ENCODE data around the gene C2orf49. TPM values are rescaled to one million over a fixed set of nuclear protein-coding genes. Genes with fewer than 3 reads are reported as not detected.

The C2orf49 gene
- total RNA-seq, 1 donor, result 18.1 TPM

GRCh38 chr2:105396254-105397024 is 59.1 kb downstream of the C2orf49 start:
- peak overlapping the region; percentile 78 for H3K4me3 ChIP-seq (ENCODE audit: insufficient read depth, low read length)
- peak; percentile 97 for DNase-seq (ENCODE audit: insufficient read length, low spot score, missing footprints)
- no peaks in the 10 kb centered on the region for H3K9me3 ChIP-seq (ENCODE audit: low read depth, low read length)
- H3K79me2 ChIP-seq (ENCODE audit: insufficient read depth, low read length), result peaks cover 89% of the 10 kb centered on the region
- TF ChIP-seq CTCF (IDR thresholded peaks at IDR 0.05; ENCODE audit: extremely low read depth, low read depth, low read length), result no peak
- H3K36me3 ChIP-seq (ENCODE audit: insufficient read depth, low read length), result peaks cover 63% of the 10 kb centered on the region
- peaks cover 34% of the 10 kb centered on the region for H4K20me1 ChIP-seq (ENCODE audit: insufficient read depth, low read length)
- H2AFZ ChIP-seq (ENCODE audit: low read length), result no peak overlapping the region
- H3K4me2 ChIP-seq (ENCODE audit: insufficient read depth, low read length), result peak overlapping the region; percentile 97
- peaks cover 55% of the 10 kb centered on the region for H3K4me1 ChIP-seq (ENCODE audit: insufficient read depth, low read length)
- H3K27ac ChIP-seq (ENCODE audit: low read depth, low read length), result peak overlapping the region; percentile 96
- H3K27me3 ChIP-seq (ENCODE audit: insufficient read depth, low read length), result no peaks in the 10 kb centered on the region

- Histone ChIP-seq H3K4me3 (ENCODE audit: insufficient read depth, low read length) (peak overlapping the region; percentile 78), H3K79me2 (ENCODE audit: insufficient read depth, low read length) (peaks cover 82% of the 10 kb centered on the region), H4K20me1 (ENCODE audit: insufficient read depth, low read length) (peaks cover 27% of the 10 kb centered on the region), H3K27me3 (ENCODE audit: insufficient read depth, low read length) (no peaks in the 10 kb centered on the region), H3K27ac (ENCODE audit: low read depth, low read length) (peak overlapping the region; percentile 96), H3K36me3 (ENCODE audit: insufficient read depth, low read length) (peaks cover 56% of the 10 kb centered on the region), H3K4me1 (ENCODE audit: insufficient read depth, low read length) (peaks cover 48% of the 10 kb centered on the region), H2AFZ (ENCODE audit: low read length) (no peak overlapping the region), H3K9me3 (ENCODE audit: low read depth, low read length) (no peaks in the 10 kb centered on the region), H3K4me2 (ENCODE audit: insufficient read depth, low read length) (peak overlapping the region; percentile 97)
- no peak for TF ChIP-seq CTCF (IDR thresholded peaks at IDR 0.05; ENCODE audit: extremely low read depth, low read depth, low read length)
- DNase-seq (ENCODE audit: insufficient read length, low spot score, missing footprints), result peak; percentile 84
Observed at GRCh38 chr2:105397025-105397722, 59.8 kb downstream of the C2orf49 start.

- peaks cover 48% of the 10 kb centered on the region for H3K36me3 ChIP-seq (ENCODE audit: insufficient read depth, low read length)
- peaks cover 21% of the 10 kb centered on the region for H4K20me1 ChIP-seq (ENCODE audit: insufficient read depth, low read length)
- H3K4me2 ChIP-seq (ENCODE audit: insufficient read depth, low read length), result peak overlapping the region; percentile 97
- peak overlapping the region; percentile 78 for H3K4me3 ChIP-seq (ENCODE audit: insufficient read depth, low read length)
- H3K27me3 ChIP-seq (ENCODE audit: insufficient read depth, low read length), result no peaks in the 10 kb centered on the region
- TF ChIP-seq CTCF (IDR thresholded peaks at IDR 0.05; ENCODE audit: extremely low read depth, low read depth, low read length), result no peak
- peaks cover 42% of the 10 kb centered on the region for H3K4me1 ChIP-seq (ENCODE audit: insufficient read depth, low read length)
- peaks cover 74% of the 10 kb centered on the region for H3K79me2 ChIP-seq (ENCODE audit: insufficient read depth, low read length)
- no peak overlapping the region for H2AFZ ChIP-seq (ENCODE audit: low read length)
- DNase-seq (ENCODE audit: insufficient read length, low spot score, missing footprints), result no peak
- peak overlapping the region; percentile 96 for H3K27ac ChIP-seq (ENCODE audit: low read depth, low read length)
- no peaks in the 10 kb centered on the region for H3K9me3 ChIP-seq (ENCODE audit: low read depth, low read length)
Observed at GRCh38 chr2:105397953-105398335, 60.6 kb downstream of the C2orf49 start.
